H9 (cell line): ENCODE data around the gene CLCN2. TPM values are rescaled to one million over a fixed set of nuclear protein-coding genes. Genes with fewer than 3 reads are reported as not detected.

Source experiments
- DNase-seq: peaks from one replicate; pipeline ENCODE4 v3.0.0-alpha.2; 2017
- H2AFZ ChIP-seq: one replicate; pipeline ENCODE4 v1.6.1; 2013; ENCODE audit warnings: mild to moderate bottlenecking, low read length, control low read depth, moderate library complexity
- H2AK5ac ChIP-seq: 2 replicates; pipeline ENCODE4 v1.6.1; 2013; ENCODE audit warnings: low read length, control low read depth, mixed read lengths; ENCODE audit not compliant: insufficient read length
- H2BK120ac ChIP-seq: one replicate; pipeline ENCODE4 v1.6.1; 2013; ENCODE audit warnings: low read depth, mild to moderate bottlenecking, low read length, control low read depth, inconsistent platforms; ENCODE audit not compliant: poor library complexity, severe bottlenecking
- H2BK12ac ChIP-seq: 2 replicates; pipeline ENCODE4 v1.6.1; 2013; ENCODE audit warnings: low read length, control low read depth, mixed read lengths, low read depth; ENCODE audit not compliant: insufficient read length
- H2BK15ac ChIP-seq: 2 replicates; pipeline ENCODE4 v1.6.1; 2013; ENCODE audit warnings: low read depth, low read length, control low read depth
- H2BK20ac ChIP-seq: one replicate; pipeline ENCODE4 v1.6.1; 2013; ENCODE audit warnings: low read depth, mild to moderate bottlenecking, low read length, control low read depth, inconsistent platforms; ENCODE audit not compliant: poor library complexity, severe bottlenecking
- H2BK5ac ChIP-seq: 2 replicates; pipeline ENCODE4 v1.6.1; 2013; ENCODE audit warnings: low read length, control low read depth, mixed read lengths; ENCODE audit not compliant: insufficient read length
- H3K14ac ChIP-seq: 2 replicates; pipeline ENCODE4 v1.6.1; 2013; ENCODE audit warnings: low read length, control low read depth; ENCODE audit not compliant: insufficient read depth
- H3K18ac ChIP-seq: 2 replicates; pipeline ENCODE4 v1.6.1; 2013; ENCODE audit warnings: low read depth, mild to moderate bottlenecking, mixed read lengths, low read length, control low read depth; ENCODE audit not compliant: insufficient read length
- H3K23ac ChIP-seq: 2 replicates; pipeline ENCODE4 v1.6.1; 2013; ENCODE audit warnings: low read length, control low read depth, mixed read lengths, low read depth; ENCODE audit not compliant: insufficient read length
- H3K23me2 ChIP-seq: 2 replicates; pipeline ENCODE4 v1.6.1; 2013; ENCODE audit warnings: low read depth, mild to moderate bottlenecking, mixed read lengths, low read length, control low read depth; ENCODE audit not compliant: insufficient read length, poor library complexity, severe bottlenecking
- H3K27ac ChIP-seq: 2 replicates; pipeline ENCODE4 v1.5.1; 2013; ENCODE audit warnings: low read length, control low read depth, mixed read lengths, low read depth; ENCODE audit not compliant: insufficient read length
- H3K27me3 ChIP-seq: 2 replicates; pipeline ENCODE4 v1.6.1; 2013; ENCODE audit warnings: low read length, control low read depth, inconsistent platforms; ENCODE audit not compliant: insufficient read depth
- H3K4ac ChIP-seq: 2 replicates; pipeline ENCODE4 v1.6.1; 2013; ENCODE audit warnings: low read depth, mild to moderate bottlenecking, control low read depth, inconsistent platforms, low read length, moderate library complexity
- H3K4me1 ChIP-seq: 2 replicates; pipeline ENCODE4 v1.6.1; 2013; ENCODE audit warnings: low read length, control low read depth, inconsistent platforms; ENCODE audit not compliant: insufficient read depth
- H3K4me2 ChIP-seq: 2 replicates; pipeline ENCODE4 v1.6.1; 2013; ENCODE audit warnings: low read length, control low read depth, mixed read lengths; ENCODE audit not compliant: insufficient read length, insufficient read depth
- H3K56ac ChIP-seq: 2 replicates; pipeline ENCODE4 v1.6.1; 2013; ENCODE audit warnings: low read depth, mild to moderate bottlenecking, mixed read lengths, low read length, control low read depth; ENCODE audit not compliant: insufficient read length
- H3K79me1 ChIP-seq: 2 replicates; pipeline ENCODE4 v1.6.1; 2013; ENCODE audit warnings: low read depth, mild to moderate bottlenecking, moderate library complexity, low read length, control low read depth, inconsistent platforms; ENCODE audit not compliant: insufficient read depth, poor library complexity, severe bottlenecking
- H3K79me2 ChIP-seq: 2 replicates; pipeline ENCODE4 v1.6.1; 2013; ENCODE audit warnings: low read length, control low read depth, inconsistent platforms; ENCODE audit not compliant: insufficient read depth
- H3K9ac ChIP-seq: 2 replicates; pipeline ENCODE4 v1.6.1; 2013; ENCODE audit warnings: low read length, control low read depth, mixed read lengths; ENCODE audit not compliant: insufficient read length; ENCODE audit errors: extremely low read depth
- H3K9me3 ChIP-seq: one replicate; pipeline ENCODE4 v1.6.1; 2013; ENCODE audit warnings: low read depth, low read length, inconsistent platforms; ENCODE audit not compliant: control insufficient read depth
- H3T11ph ChIP-seq: one replicate; pipeline ENCODE4 v1.6.1; 2013; ENCODE audit warnings: mild to moderate bottlenecking, low read length, control low read depth, inconsistent platforms
- H4K20me1 ChIP-seq: one replicate; pipeline ENCODE4 v1.6.1; 2013; ENCODE audit not compliant: control insufficient read depth, insufficient read length, insufficient read depth
- H4K5ac ChIP-seq: 2 replicates; pipeline ENCODE4 v1.6.1; 2013; ENCODE audit warnings: low read depth, mild to moderate bottlenecking, mixed read lengths, low read length, control low read depth; ENCODE audit not compliant: insufficient read length
- H4K8ac ChIP-seq: replicated peaks from 2 replicates; pipeline ENCODE4 v1.6.1; 2013; ENCODE audit warnings: low read length, control low read depth, mixed read lengths, low read depth; ENCODE audit not compliant: insufficient read length
- H4K91ac ChIP-seq: 2 replicates; pipeline ENCODE4 v1.6.1; 2013; ENCODE audit warnings: low read depth, mild to moderate bottlenecking, moderate library complexity, mixed read lengths, low read length, control low read depth; ENCODE audit not compliant: insufficient read length
- H3K27ac Mint-ChIP-seq, 3 experiments: 2 replicates in 2 of 3; 3 replicates in 1 of 3; pipeline ENCODE4 v1.8.0; 2020 to 2021; ENCODE audit warnings: mixed read lengths in 3 of 3, mild to moderate bottlenecking in 1 of 3, moderate library complexity in 1 of 3
- H3K27me3 Mint-ChIP-seq: 2 replicates; pipeline ENCODE4 v1.8.0; 2021; ENCODE audit warnings: low read depth, mild to moderate bottlenecking, moderate library complexity, mixed read lengths
- H3K36me3 Mint-ChIP-seq, 3 experiments: 2 replicates in 2 of 3; 3 replicates in 1 of 3; pipeline ENCODE4 v1.8.0; 2020 to 2021; ENCODE audit warnings: low read depth in 3 of 3, mixed read lengths in 3 of 3; ENCODE audit not compliant: insufficient read depth in 1 of 3
- H3K4me1 Mint-ChIP-seq, 2 experiments: 2 replicates each; pipeline ENCODE4 v1.8.0; 2020; ENCODE audit warnings: mixed read lengths in 2 of 2
- H3K4me3 Mint-ChIP-seq, 2 experiments: 2 replicates in 1 of 2; 3 replicates in 1 of 2; pipeline ENCODE4 v1.8.0; 2020 to 2021; ENCODE audit warnings: mild to moderate bottlenecking in 2 of 2, mixed read lengths in 2 of 2, moderate library complexity in 1 of 2
- H3K9me3 Mint-ChIP-seq, 2 experiments: 2 replicates in 1 of 2; 3 replicates in 1 of 2; pipeline ENCODE4 v1.8.0; 2020; ENCODE audit warnings: mild to moderate bottlenecking in 2 of 2, mixed read lengths in 2 of 2, moderate library complexity in 1 of 2
- CTCF ChIP-seq: fragments of 200-600 bp; sonication (generic); conservative IDR thresholded peaks from 3 replicates; pipeline ENCODE4 v1.8.0; 2021; ENCODE audit warnings: antibody characterized with exemption, mild to moderate bottlenecking
- WGBS: extraction: QIAGEN DNeasy Blood & Tissue Kit; methylation state at CpG from one replicate; pipeline ENCODE4 v1.1.7; 2013; ENCODE audit warnings: missing lambda C conversion rate, low lambda C conversion rate, mixed read lengths; ENCODE audit not compliant: insufficient read length; ENCODE audit errors: extremely low coverage; 5-methylcytosine and 5-hydroxymethylcytosine counted together
- total RNA-seq: library from RNA; stranded (reverse); gene quantifications from 2 replicates; pipeline ENCODE4 v1.2.1, GENCODE V29; 2021

CLCN2 gene
- total RNA-seq, 1 experiment from 2014 or later, result 17.2 TPM

- no peak overlapping the region for H2AK5ac ChIP-seq
- Mint-ChIP-seq H3K9me3 (no peaks in the 10 kb centered on the region), H3K4me3 (peak overlapping the region; percentile 87 to 93), H3K27me3 (no peaks in the 10 kb centered on the region), H3K4me1 (peaks cover 26 to 27% of the 10 kb centered on the region in 2 experiments), H3K27ac (peak overlapping the region in 2 of 3 experiments; percentile 55 to 96; a peak in 3 of 7 replicates), H3K36me3 (peaks cover 22 to 43% (median 32%) of the 10 kb centered on the region in 3 experiments; a peak in 6 of 7 replicates)
- TF ChIP-seq CTCF, result no peak
- H3K27ac ChIP-seq, result no peak overlapping the region
- no peak overlapping the region for H4K5ac ChIP-seq
- no peak overlapping the region for H4K91ac ChIP-seq
- H2BK20ac ChIP-seq, result no peak overlapping the region
- peaks cover 42% of the 10 kb centered on the region for H3K79me2 ChIP-seq
- no peak overlapping the region for H2AFZ ChIP-seq
- no peak overlapping the region for H4K8ac ChIP-seq
- H2BK120ac ChIP-seq, result no peak overlapping the region
- no peaks in the 10 kb centered on the region for H4K20me1 ChIP-seq
- H2BK15ac ChIP-seq, result no peak overlapping the region
- peaks cover 6% of the 10 kb centered on the region for H3K79me1 ChIP-seq
- no CpG with 5 or more reads among the region's 89 CpGs for WGBS
- H2BK5ac ChIP-seq, result no peak overlapping the region
- H3K56ac ChIP-seq, result no peak overlapping the region
- no peak overlapping the region for H3K4ac ChIP-seq
- peaks cover 8% of the 10 kb centered on the region; the same call in 1 of the 2 replicates for H3K4me1 ChIP-seq
- no peak overlapping the region for H3K23ac ChIP-seq
- H3K4me2 ChIP-seq, result peak overlapping the region; percentile 97
- peaks cover 10% of the 10 kb centered on the region for H3K23me2 ChIP-seq
- no peaks in the 10 kb centered on the region for H3K27me3 ChIP-seq
- H3T11ph ChIP-seq, result no peak overlapping the region
- no peaks in the 10 kb centered on the region for H3K9me3 ChIP-seq
- peak overlapping the region; percentile 85 for H3K9ac ChIP-seq
- no peak for DNase-seq
- H2BK12ac ChIP-seq, result no peak overlapping the region
- peak overlapping the region; percentile 68 for H3K14ac ChIP-seq
- H3K18ac ChIP-seq, result peak overlapping the region; percentile 24
Measured at GRCh38 chr3:184314700-184315542, 46.5 kb downstream of the CLCN2 start.
